Neural cell (in vitro differentiated cells): Measurements from ENCODE around the gene DUSP28. TPM values are rescaled to one million over a fixed set of nuclear protein-coding genes. Genes with fewer than 3 reads are reported as not detected.

Experiments used
- H2AFZ ChIP-seq: fragments of 200-600, 300-800 bp; sonication (generic), shearing (Covaris generic); 2 replicates; pipeline ENCODE4 v1.6.0; 2014; ENCODE audit warnings: low read depth, mild to moderate bottlenecking, antibody characterized with exemption, low read length, moderate library complexity
- H3F3A ChIP-seq: fragments of 200-600 bp; shearing (Covaris generic); 2 replicates; pipeline ENCODE4 v1.6.1; 2016; ENCODE audit warnings: mild to moderate bottlenecking, moderate library complexity, mixed read lengths, antibody characterized with exemption, low read length; ENCODE audit not compliant: insufficient read depth, poor library complexity, severe bottlenecking
- H3K27ac ChIP-seq: fragments of 200-600, 300-800 bp; sonication (generic), shearing (Covaris generic); 2 replicates; pipeline ENCODE4 v1.5.1; 2014; ENCODE audit warnings: mild to moderate bottlenecking, low read length, moderate library complexity
- H3K27me3 ChIP-seq: fragments of 300-800, 200-600 bp; sonication (generic), shearing (Covaris generic); 2 replicates; pipeline ENCODE4 v1.6.0; 2014; ENCODE audit warnings: mild to moderate bottlenecking, low read depth, low read length, moderate library complexity; ENCODE audit not compliant: insufficient read depth
- H3K36me3 ChIP-seq: fragments of 300-800, 200-600 bp; sonication (generic), shearing (Covaris generic); 2 replicates; pipeline ENCODE4 v1.5.1; 2014; ENCODE audit warnings: mild to moderate bottlenecking, antibody characterized with exemption, low read length, moderate library complexity; ENCODE audit not compliant: insufficient read depth
- H3K4me2 ChIP-seq: fragments of 300-800, 200-600 bp; sonication (generic), shearing (Covaris generic); 2 replicates; pipeline ENCODE4 v1.6.0; 2014; ENCODE audit warnings: mild to moderate bottlenecking, low read length
- H3K4me3 ChIP-seq: fragments of 300-800, 200-600 bp; sonication (generic), shearing (Covaris generic); 2 replicates; pipeline ENCODE4 v1.5.1; 2014; ENCODE audit warnings: mild to moderate bottlenecking, low read length, moderate library complexity
- H3K79me2 ChIP-seq: fragments of 200-600 bp; shearing (Covaris generic); replicated peaks from 2 replicates; pipeline ENCODE4 v1.6.0; 2014; ENCODE audit warnings: mild to moderate bottlenecking, low read length, moderate library complexity; ENCODE audit not compliant: insufficient read depth
- H3K9ac ChIP-seq: fragments of 300-800, 200-600 bp; sonication (generic), shearing (Covaris generic); 2 replicates; pipeline ENCODE4 v1.6.1; 2016; ENCODE audit warnings: mild to moderate bottlenecking, low read length, mixed read lengths
- H3K9me2 ChIP-seq: fragments of 200-600 bp; shearing (Covaris generic); 2 replicates; pipeline ENCODE4 v1.6.1; 2016; ENCODE audit warnings: mild to moderate bottlenecking, low read length, mixed read lengths; ENCODE audit not compliant: insufficient read depth
- H3K9me3 ChIP-seq: fragments of 200-600, 300-800 bp; sonication (generic), shearing (Covaris generic); 2 replicates; pipeline ENCODE4 v1.6.1; 2016; ENCODE audit warnings: mild to moderate bottlenecking, mixed run types, low read length, moderate library complexity, mixed read lengths
- H4K20me1 ChIP-seq: fragments of 200-600 bp; shearing (Covaris generic); 2 replicates; pipeline ENCODE4 v1.6.1; 2016; ENCODE audit warnings: mild to moderate bottlenecking, mixed run types; ENCODE audit not compliant: insufficient read depth
- EP300 ChIP-seq: fragments of 450-650 bp; conservative IDR thresholded peaks from 2 replicates; pipeline ENCODE4 v1.6.1; 2014; ENCODE audit warnings: antibody characterized with exemption, mild to moderate bottlenecking, moderate library complexity; ENCODE audit not compliant: poor library complexity, severe bottlenecking
- EZH2 ChIP-seq: fragments of 200-600, 300-800 bp; shearing (Covaris generic), sonication (generic); IDR thresholded peaks from 2 replicates; pipeline ENCODE4 v1.6.1; 2014; ENCODE audit warnings: antibody characterized with exemption, low read length, borderline replicate concordance, mild to moderate bottlenecking; ENCODE audit not compliant: insufficient read depth, poor library complexity, severe bottlenecking
- MXI1 ChIP-seq: fragments of 450-650 bp; conservative IDR thresholded peaks from 2 replicates; pipeline ENCODE4 v1.6.1; 2014; ENCODE audit warnings: antibody characterized with exemption, mild to moderate bottlenecking; ENCODE audit not compliant: poor library complexity, severe bottlenecking
- RAD21 ChIP-seq: fragments of 450-650 bp; conservative IDR thresholded peaks from 2 replicates; pipeline ENCODE4 v1.6.1; 2014; ENCODE audit warnings: antibody characterized with exemption, mild to moderate bottlenecking, moderate library complexity
- SMC3 ChIP-seq: fragments of 450-650 bp; conservative IDR thresholded peaks from 2 replicates; pipeline ENCODE4 v1.6.1; 2014; ENCODE audit warnings: antibody characterized with exemption, mild to moderate bottlenecking, moderate library complexity; ENCODE audit not compliant: poor library complexity
- TAF1 ChIP-seq: IDR thresholded peaks from 2 replicates; pipeline ENCODE4 v1.6.1; 2012; ENCODE audit warnings: low read depth
- polyA plus RNA-seq: library from polyadenylated mRNA; depleted of rRNA; stranded (reverse); fragments of >200 nt; gene quantifications from 2 replicates; pipeline ENCODE4 v1.2.3, GENCODE V29; 2014
- TF ChIP-seq, protein P1 (sequence below): IDR thresholded peaks from 2 replicates; pipeline ENCODE4 v1.6.1; 2012; ENCODE audit warnings: borderline replicate concordance
- TF ChIP-seq, protein P2 (sequence below): fragments of 450-650 bp; IDR thresholded peaks from 2 replicates; pipeline ENCODE4 v1.5.1; 2014; ENCODE audit warnings: antibody characterized with exemption, mild to moderate bottlenecking, moderate library complexity; ENCODE audit not compliant: poor library complexity, severe bottlenecking

The DUSP28 gene
- polyA plus RNA-seq, 1 donor from 2014 or later, result 26.6 TPM

DNA sequence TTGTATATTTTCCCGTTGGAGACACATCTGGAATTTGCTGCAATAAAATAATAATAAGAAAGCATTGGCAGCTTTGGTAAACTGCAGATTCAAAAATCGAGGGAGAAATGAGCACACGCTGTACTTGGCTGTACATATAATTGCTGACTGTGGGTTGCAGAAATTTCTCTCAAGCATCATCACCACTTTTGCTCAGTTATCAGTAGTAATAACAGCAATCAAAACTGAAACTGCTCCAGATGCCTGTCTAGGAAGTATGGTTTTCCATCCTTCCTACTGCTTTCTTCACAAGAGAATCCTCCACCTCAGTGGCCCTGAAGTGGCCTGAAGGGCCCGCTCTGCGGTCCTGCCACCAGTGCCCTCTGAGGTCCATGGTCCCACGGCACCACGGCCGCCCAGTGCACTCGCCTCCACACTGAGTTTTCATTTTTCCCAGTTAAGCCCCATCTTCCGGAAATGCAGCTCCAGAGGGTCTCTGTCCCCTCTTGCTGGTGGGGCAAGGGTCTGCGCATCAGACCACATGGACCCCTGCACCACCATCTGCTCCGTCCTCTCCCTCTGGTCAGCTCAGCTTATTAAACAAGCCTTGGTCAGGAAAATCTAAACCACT lies 3.9 kb downstream of the DUSP28 start:
- Histone ChIP-seq H4K20me1 (no peaks in the 10 kb centered on the region), H3K36me3 (no peaks in the 10 kb centered on the region), H3K4me3 (no peak overlapping the region), H3K9me3 (no peaks in the 10 kb centered on the region), H3K9ac (no peak overlapping the region), H3K9me2 (no peaks in the 10 kb centered on the region), H3K79me2 (no peaks in the 10 kb centered on the region), H3K27ac (no peak overlapping the region), H3K27me3 (no peaks in the 10 kb centered on the region), H3K4me2 (no peak overlapping the region), H3F3A (peaks cover 3% of the 10 kb centered on the region), H2AFZ (no peak overlapping the region)
- TF ChIP-seq EZH2 (no peak), MXI1 (no peak), TAF1 (no peak), SMC3 (no peak), EP300 (no peak), RAD21 (no peak)
- TF ChIP-seq, protein P1, sequence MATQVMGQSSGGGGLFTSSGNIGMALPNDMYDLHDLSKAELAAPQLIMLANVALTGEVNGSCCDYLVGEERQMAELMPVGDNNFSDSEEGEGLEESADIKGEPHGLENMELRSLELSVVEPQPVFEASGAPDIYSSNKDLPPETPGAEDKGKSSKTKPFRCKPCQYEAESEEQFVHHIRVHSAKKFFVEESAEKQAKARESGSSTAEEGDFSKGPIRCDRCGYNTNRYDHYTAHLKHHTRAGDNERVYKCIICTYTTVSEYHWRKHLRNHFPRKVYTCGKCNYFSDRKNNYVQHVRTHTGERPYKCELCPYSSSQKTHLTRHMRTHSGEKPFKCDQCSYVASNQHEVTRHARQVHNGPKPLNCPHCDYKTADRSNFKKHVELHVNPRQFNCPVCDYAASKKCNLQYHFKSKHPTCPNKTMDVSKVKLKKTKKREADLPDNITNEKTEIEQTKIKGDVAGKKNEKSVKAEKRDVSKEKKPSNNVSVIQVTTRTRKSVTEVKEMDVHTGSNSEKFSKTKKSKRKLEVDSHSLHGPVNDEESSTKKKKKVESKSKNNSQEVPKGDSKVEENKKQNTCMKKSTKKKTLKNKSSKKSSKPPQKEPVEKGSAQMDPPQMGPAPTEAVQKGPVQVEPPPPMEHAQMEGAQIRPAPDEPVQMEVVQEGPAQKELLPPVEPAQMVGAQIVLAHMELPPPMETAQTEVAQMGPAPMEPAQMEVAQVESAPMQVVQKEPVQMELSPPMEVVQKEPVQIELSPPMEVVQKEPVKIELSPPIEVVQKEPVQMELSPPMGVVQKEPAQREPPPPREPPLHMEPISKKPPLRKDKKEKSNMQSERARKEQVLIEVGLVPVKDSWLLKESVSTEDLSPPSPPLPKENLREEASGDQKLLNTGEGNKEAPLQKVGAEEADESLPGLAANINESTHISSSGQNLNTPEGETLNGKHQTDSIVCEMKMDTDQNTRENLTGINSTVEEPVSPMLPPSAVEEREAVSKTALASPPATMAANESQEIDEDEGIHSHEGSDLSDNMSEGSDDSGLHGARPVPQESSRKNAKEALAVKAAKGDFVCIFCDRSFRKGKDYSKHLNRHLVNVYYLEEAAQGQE, result no peak
- TF ChIP-seq, protein P2, sequence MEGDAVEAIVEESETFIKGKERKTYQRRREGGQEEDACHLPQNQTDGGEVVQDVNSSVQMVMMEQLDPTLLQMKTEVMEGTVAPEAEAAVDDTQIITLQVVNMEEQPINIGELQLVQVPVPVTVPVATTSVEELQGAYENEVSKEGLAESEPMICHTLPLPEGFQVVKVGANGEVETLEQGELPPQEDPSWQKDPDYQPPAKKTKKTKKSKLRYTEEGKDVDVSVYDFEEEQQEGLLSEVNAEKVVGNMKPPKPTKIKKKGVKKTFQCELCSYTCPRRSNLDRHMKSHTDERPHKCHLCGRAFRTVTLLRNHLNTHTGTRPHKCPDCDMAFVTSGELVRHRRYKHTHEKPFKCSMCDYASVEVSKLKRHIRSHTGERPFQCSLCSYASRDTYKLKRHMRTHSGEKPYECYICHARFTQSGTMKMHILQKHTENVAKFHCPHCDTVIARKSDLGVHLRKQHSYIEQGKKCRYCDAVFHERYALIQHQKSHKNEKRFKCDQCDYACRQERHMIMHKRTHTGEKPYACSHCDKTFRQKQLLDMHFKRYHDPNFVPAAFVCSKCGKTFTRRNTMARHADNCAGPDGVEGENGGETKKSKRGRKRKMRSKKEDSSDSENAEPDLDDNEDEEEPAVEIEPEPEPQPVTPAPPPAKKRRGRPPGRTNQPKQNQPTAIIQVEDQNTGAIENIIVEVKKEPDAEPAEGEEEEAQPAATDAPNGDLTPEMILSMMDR, result no peak

DNA sequence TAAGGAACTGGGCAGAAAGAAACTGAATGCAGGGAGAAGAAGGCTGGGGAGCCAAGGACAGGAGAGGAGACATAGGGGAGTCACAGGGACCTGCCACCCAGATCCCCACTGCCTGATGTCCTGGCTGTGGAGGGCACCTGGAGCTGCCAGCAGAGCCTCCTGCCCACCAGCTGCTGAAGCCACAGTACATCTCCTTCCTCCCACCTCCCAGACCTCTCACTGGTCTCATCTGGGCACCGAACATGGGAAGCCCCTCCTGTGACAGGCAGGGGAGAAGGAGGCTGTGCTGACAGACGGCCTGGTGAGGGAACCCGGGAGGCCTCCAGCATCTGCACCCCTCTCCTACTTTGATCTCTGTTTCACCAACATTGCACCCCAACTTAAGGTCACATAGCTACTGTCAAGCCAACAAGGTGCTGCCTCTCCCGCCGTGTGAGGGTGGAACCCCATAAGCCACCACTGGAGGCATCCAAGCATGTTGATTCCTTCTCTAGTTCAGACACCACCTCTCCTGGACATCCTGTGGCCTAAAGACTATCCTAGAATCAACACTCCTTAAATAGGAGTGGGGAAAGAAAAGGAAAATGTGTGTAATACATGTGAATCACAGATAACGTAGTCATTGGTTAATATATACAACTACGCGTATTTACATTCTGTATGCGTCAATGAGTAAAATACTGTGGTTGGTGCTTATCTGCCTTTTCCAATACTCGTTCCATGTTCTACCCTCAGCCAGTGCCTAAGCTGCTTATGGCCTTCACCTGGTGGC lies 4.6 kb downstream of the DUSP28 start:
- H3K4me3 ChIP-seq, result no peak overlapping the region
- no peaks in the 10 kb centered on the region for H3K9me2 ChIP-seq
- H3K27ac ChIP-seq, result no peak overlapping the region
- H3K27me3 ChIP-seq, result no peaks in the 10 kb centered on the region
- no peak overlapping the region for H3K4me2 ChIP-seq
- H2AFZ ChIP-seq, result no peak overlapping the region
- no peak overlapping the region for H3K9ac ChIP-seq
- H3F3A ChIP-seq, result peaks cover 3% of the 10 kb centered on the region
- H3K36me3 ChIP-seq, result no peaks in the 10 kb centered on the region
- peaks cover 3% of the 10 kb centered on the region for H3K79me2 ChIP-seq
- no peaks in the 10 kb centered on the region for H3K9me3 ChIP-seq
- TF ChIP-seq SMC3, result no peak
- no peak for TF ChIP-seq EP300
- TF ChIP-seq MXI1, result no peak
- TF ChIP-seq RAD21, result no peak
- TF ChIP-seq, protein P2, result no peak
- TF ChIP-seq, protein P1, result no peak
- H4K20me1 ChIP-seq, result no peaks in the 10 kb centered on the region
